Vagina (tissue), 2 donors: ENCODE results near the gene UST. TPM values are rescaled to one million over a fixed set of nuclear protein-coding genes. Genes with fewer than 3 reads are reported as not detected.
A peak's percentile ranks its signal among the peaks of the same experiment; 100 is the strongest.

Experiments used
- DNase-seq, 2 donors: peaks; one replicate each; pipeline ENCODE4 v3.0.0-alpha.2; 2017; ENCODE audit errors: extremely low spot score in 2 of 2
- H3K27ac ChIP-seq: fragments of 200-600 bp; sonication (generic); one replicate; pipeline ENCODE4 v1.5.1; 2019
- H3K27me3 ChIP-seq: fragments of 200-600 bp; sonication (generic); one replicate; pipeline ENCODE4 v1.5.1; 2019
- H3K36me3 ChIP-seq, 2 donors: fragments of 200-600 bp; sonication (generic); one replicate each; pipeline ENCODE4 v1.5.1; 2017 to 2019
- H3K4me1 ChIP-seq: fragments of 200-600 bp; sonication (generic); one replicate; pipeline ENCODE4 v1.5.1; 2019
- H3K4me3 ChIP-seq, 2 donors: fragments of 200-600 bp; sonication (generic); 1 replicate in 1 of 2; 2 replicates in 1 of 2; pipeline ENCODE4 v1.5.1; 2016 to 2019
- H3K9me3 ChIP-seq: fragments of 200-600 bp; sonication (generic); one replicate; pipeline ENCODE4 v1.5.1; 2019
- POLR2A ChIP-seq, 2 donors: fragments of 450-650 bp; IDR thresholded peaks; one replicate each; pipeline ENCODE4 v1.6.1; 2017; ENCODE audit warnings: antibody characterized with exemption in 2 of 2, mild to moderate bottlenecking in 2 of 2, moderate library complexity in 2 of 2
- POLR2AphosphoS5 ChIP-seq, 2 donors: sonication (generic); formaldehyde crosslinking; IDR thresholded peaks; one replicate each; pipeline ENCODE4 v1.9.0; 2017; ENCODE audit warnings: antibody characterized with exemption in 2 of 2, mild to moderate bottlenecking in 2 of 2, low read depth in 1 of 2; ENCODE audit not compliant: insufficient read depth in 1 of 2
- intact Hi-C: fragments of 100-400 bp; cut with DNase I; formaldehyde crosslinking; loops from one replicate; pipeline ENCODE4 v1.15.1; 2023
- total RNA-seq: library from RNA; depleted of rRNA; stranded (reverse); fragments of >200 nt; gene quantifications from one replicate; pipeline ENCODE4 v1.2.3, GENCODE V29; 2016
- TF ChIP-seq, protein P1 (sequence below), 3 experiments: fragments of 450-650 bp in 2 of 3; fragments of 200-600 bp in 1 of 3; sonication (generic) in 1 of 3; IDR thresholded peaks; one replicate each; pipeline ENCODE4 v1.5.1; 2017 to 2019; ENCODE audit warnings: antibody characterized with exemption in 3 of 3, mild to moderate bottlenecking in 2 of 3, moderate library complexity in 2 of 3

The UST gene
- total RNA-seq, 1 donor from 2014 or later = 14.2 TPM

DNA sequence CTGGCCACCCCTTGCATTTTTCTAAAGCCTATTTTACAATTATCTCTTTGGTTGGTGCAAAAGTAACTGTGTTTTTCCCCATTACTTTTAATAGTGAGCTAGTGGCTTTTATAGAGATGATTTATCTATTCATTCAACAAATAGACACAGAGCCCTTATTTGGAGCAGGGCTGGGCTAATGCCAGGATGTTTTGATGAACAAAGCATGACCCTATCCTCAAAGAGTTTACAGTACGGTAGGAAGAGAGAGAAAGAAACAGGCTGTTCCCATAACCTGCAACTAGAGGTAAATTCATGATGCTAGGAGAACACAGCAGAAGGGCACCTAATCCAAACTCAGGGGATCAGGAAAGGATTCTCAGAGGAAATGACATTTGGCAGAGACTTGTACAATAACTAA, 37.3 kb upstream of the UST start:
- intact Hi-C loops = no loop called here
- peak overlapping the region; percentile 53 for H3K27ac ChIP-seq
- TF ChIP-seq, protein P1, sequence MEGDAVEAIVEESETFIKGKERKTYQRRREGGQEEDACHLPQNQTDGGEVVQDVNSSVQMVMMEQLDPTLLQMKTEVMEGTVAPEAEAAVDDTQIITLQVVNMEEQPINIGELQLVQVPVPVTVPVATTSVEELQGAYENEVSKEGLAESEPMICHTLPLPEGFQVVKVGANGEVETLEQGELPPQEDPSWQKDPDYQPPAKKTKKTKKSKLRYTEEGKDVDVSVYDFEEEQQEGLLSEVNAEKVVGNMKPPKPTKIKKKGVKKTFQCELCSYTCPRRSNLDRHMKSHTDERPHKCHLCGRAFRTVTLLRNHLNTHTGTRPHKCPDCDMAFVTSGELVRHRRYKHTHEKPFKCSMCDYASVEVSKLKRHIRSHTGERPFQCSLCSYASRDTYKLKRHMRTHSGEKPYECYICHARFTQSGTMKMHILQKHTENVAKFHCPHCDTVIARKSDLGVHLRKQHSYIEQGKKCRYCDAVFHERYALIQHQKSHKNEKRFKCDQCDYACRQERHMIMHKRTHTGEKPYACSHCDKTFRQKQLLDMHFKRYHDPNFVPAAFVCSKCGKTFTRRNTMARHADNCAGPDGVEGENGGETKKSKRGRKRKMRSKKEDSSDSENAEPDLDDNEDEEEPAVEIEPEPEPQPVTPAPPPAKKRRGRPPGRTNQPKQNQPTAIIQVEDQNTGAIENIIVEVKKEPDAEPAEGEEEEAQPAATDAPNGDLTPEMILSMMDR (IDR thresholded peaks at IDR 0.05) = no peak
- no peak for TF ChIP-seq POLR2A (IDR thresholded peaks at IDR 0.05)
- TF ChIP-seq POLR2AphosphoS5 (IDR thresholded peaks at IDR 0.05; ENCODE audit: insufficient read depth in 1 of 2, low read depth in 1 of 2) = no peak
- H3K4me3 ChIP-seq = no peak overlapping the region
- H3K9me3 ChIP-seq = no peaks in the 10 kb centered on the region
- no peaks in the 10 kb centered on the region for H3K27me3 ChIP-seq
- H3K4me1 ChIP-seq = peaks cover 11% of the 10 kb centered on the region
- no peaks in the 10 kb centered on the region for H3K36me3 ChIP-seq
- no peak for DNase-seq

DNA sequence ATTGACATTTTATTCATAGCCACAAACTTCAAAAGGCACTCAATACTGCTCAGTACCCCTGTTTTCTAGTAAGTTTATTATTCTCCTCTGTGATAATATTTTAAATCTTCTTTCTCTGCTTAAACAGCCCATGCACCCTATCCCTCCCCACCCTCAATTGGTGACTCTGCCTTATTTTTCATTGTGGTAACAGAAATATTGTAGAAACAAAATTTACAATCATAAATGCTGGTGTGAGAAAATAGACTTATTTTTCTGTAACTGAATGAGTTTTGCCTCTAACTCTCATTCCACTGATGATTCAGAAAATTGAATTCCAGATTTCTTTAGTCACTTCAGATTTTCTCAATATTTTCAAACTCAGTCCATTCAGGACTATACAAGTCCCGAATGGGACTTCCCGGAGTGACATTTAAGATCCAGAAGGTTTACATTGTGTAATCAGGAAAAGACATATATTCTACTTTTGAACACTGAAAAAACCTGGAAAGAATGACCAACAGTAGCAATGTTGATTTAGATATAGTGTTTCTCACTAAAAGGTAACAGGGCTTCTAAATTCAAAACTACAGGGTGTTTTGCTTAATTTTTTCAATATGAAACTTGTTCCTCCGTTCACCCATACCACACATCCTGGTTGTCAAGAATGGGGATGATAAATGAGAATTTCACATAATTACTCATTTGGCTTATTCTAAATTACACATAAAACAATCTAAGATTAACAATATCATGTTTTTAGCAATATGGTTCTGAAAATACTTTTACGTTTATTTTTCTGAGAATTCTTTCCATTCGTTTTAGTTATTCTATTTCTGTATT, 34.8 kb upstream of the UST start:
- Histone ChIP-seq H3K27ac (no peak overlapping the region), H3K9me3 (no peaks in the 10 kb centered on the region), H3K4me1 (peaks cover 11% of the 10 kb centered on the region), H3K4me3 (no peak overlapping the region), H3K36me3 (no peaks in the 10 kb centered on the region), H3K27me3 (no peaks in the 10 kb centered on the region)
- no peak for TF ChIP-seq POLR2AphosphoS5 (IDR thresholded peaks at IDR 0.05; ENCODE audit: insufficient read depth in 1 of 2, low read depth in 1 of 2)
- TF ChIP-seq POLR2A (IDR thresholded peaks at IDR 0.05) = no peak
- intact Hi-C loops = no loop called here
- no peak for DNase-seq

DNA sequence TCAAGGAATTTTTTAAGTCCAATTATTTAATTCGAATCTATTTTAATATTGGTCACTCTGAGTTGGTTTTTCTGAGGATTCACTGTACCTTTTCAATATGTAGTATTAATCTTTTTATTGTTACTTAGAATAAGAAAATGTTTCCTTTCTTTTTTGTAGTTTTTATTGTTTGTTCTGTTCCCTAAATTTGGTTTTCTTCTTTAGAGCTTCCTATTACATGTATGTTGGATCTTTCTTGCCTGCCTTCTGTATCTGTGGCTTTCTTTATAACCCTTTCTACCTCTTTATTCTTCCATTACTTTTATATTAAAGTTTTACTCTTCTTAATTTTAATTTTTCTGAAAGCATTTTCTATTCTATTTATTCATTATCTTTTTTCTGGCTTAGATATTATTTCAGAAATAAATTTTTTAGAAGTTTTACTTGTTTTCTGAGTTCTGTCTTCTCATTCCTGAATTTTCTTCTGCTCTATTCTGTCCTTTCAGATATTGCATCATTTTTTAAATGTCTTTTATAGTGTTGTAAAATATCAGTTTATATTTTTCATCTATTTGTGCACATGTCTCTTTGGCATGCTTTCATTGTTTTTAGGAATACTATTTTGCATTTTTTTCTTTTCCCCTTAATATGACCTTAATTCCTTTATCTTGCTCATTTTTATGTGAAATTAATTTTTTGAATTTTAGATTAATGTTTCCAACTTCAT, 33.6 kb upstream of the UST start:
- intact Hi-C loops = no loop called here
- TF ChIP-seq, protein P1 (IDR thresholded peaks at IDR 0.05) = no peak
- no peak for TF ChIP-seq POLR2AphosphoS5 (IDR thresholded peaks at IDR 0.05; ENCODE audit: insufficient read depth in 1 of 2, low read depth in 1 of 2)
- no peak for TF ChIP-seq POLR2A (IDR thresholded peaks at IDR 0.05)
- H3K27ac ChIP-seq = no peak overlapping the region
- H3K4me1 ChIP-seq = peaks cover 7% of the 10 kb centered on the region
- H3K27me3 ChIP-seq = no peaks in the 10 kb centered on the region
- H3K9me3 ChIP-seq = no peaks in the 10 kb centered on the region
- DNase-seq = no peak
- H3K4me3 ChIP-seq = no peak overlapping the region
- H3K36me3 ChIP-seq = no peaks in the 10 kb centered on the region

DNA sequence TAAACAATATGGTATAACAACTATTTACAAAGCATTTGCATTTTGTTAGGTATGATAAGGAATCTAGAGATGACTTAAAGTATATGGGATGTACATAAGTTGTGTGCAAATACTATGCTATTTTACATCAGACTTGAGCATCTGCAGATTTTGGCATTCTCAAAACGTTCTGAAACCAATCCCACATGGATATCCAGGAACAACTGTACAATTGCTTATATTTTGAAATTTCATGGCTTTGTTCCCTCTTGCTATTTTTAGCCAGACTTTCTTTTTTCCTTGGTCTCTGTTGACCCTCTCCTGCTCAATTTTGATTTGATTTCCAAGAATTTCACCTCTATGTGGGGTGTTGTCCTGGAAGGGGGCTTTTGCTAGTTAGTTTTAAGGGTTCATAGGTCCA, 32.9 kb upstream of the UST start:
- Histone ChIP-seq H3K4me3 (no peak overlapping the region), H3K36me3 (no peaks in the 10 kb centered on the region), H3K27me3 (no peaks in the 10 kb centered on the region), H3K9me3 (no peaks in the 10 kb centered on the region), H3K27ac (no peak overlapping the region), H3K4me1 (peaks cover 7% of the 10 kb centered on the region)
- no peak for DNase-seq
- TF ChIP-seq POLR2AphosphoS5 (IDR thresholded peaks at IDR 0.05; ENCODE audit: insufficient read depth in 1 of 2, low read depth in 1 of 2) (no peak), POLR2A (IDR thresholded peaks at IDR 0.05) (no peak)
- TF ChIP-seq, protein P1 (IDR thresholded peaks at IDR 0.05) = no peak
- intact Hi-C loops = no loop called here

DNA sequence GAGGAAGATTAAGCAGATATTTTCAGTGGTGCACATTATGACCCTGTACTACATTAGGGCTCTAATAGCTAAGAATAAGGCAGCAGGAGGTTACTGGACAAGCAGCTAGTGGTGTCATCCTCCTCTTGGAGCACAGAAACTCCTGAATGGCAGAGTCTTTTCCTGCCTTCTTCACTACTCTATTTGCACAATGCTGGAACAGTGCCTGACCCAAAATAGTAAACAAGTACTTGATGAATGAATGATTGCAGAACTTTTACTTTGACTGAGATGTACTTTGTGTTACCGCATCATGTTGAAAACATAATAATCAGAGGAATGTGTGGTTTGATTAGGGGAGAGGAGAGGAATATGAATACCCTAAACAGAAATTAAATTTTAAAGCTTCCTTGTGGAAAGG, 30.0 kb upstream of the UST start:
- no peak for TF ChIP-seq POLR2A (IDR thresholded peaks at IDR 0.05)
- TF ChIP-seq POLR2AphosphoS5 (IDR thresholded peaks at IDR 0.05; ENCODE audit: insufficient read depth in 1 of 2, low read depth in 1 of 2) = no peak
- TF ChIP-seq, protein P1 (IDR thresholded peaks at IDR 0.05) = no peak
- intact Hi-C loops = no loop called here
- Histone ChIP-seq H3K4me1 (no peaks in the 10 kb centered on the region), H3K27me3 (no peaks in the 10 kb centered on the region), H3K4me3 (no peak overlapping the region), H3K27ac (no peak overlapping the region), H3K36me3 (no peaks in the 10 kb centered on the region), H3K9me3 (no peaks in the 10 kb centered on the region)
- no peak for DNase-seq
